Right ventricle myocardium inferior (tissue), 1 donor: ENCODE data around the gene KLHDC9. TPM values are rescaled to one million over a fixed set of nuclear protein-coding genes. Genes with fewer than 3 reads are reported as not detected.

ENCODE experiments used
- total RNA-seq: library from RNA; stranded (reverse); fragmentation: NEBNext Ultra II Directional; extraction: Animal tissue kit (Norgen Biotek cat#: 25700); gene quantifications from one replicate; pipeline ENCODE4 v1.2.1, GENCODE V29; 2021
- donor health status: DM: no; HTN: yes; CAD: no; lungs with severe emphysema.

KLHDC9 gene
- total RNA-seq, 1 donor from 2014 or later, result 6.5 TPM

Other genes starting within 250 kb of the KLHDC9 start
- 0.70 TPM for gene CD244, start 235.5 kb upstream of the KLHDC9 start, total RNA-seq
- gene ITLN1, start 213.2 kb upstream of the KLHDC9 start, total RNA-seq, result 9.2 TPM
- not detected for gene ITLN2, start 143.6 kb upstream of the KLHDC9 start, total RNA-seq
- 9.8 TPM for gene F11R, start 77.2 kb upstream of the KLHDC9 start, total RNA-seq
- 10.5 TPM for gene TSTD1, start 59.4 kb upstream of the KLHDC9 start, total RNA-seq
- 33.7 TPM for gene USF1, start 52.4 kb upstream of the KLHDC9 start, total RNA-seq
- gene ARHGAP30, start 28.5 kb upstream of the KLHDC9 start, total RNA-seq, result 3.7 TPM
- gene NECTIN4, start 8.8 kb upstream of the KLHDC9 start, total RNA-seq, result not detected
- 62.8 TPM for gene PFDN2, start 19.7 kb downstream of the KLHDC9 start, total RNA-seq
- gene NIT1, start 19.7 kb downstream of the KLHDC9 start, total RNA-seq, result 36.5 TPM
- gene DEDD, start 34.3 kb downstream of the KLHDC9 start, total RNA-seq, result 29.2 TPM
- 82.8 TPM for gene UFC1, start 55.6 kb downstream of the KLHDC9 start, total RNA-seq
- gene USP21, start 61.1 kb downstream of the KLHDC9 start, total RNA-seq, result 19.5 TPM
- 13.5 TPM for gene PPOX, start 68.1 kb downstream of the KLHDC9 start, total RNA-seq
- gene B4GALT3, start 79.1 kb downstream of the KLHDC9 start, total RNA-seq, result 20.9 TPM
- 13.0 TPM for gene ADAMTS4, start 100.7 kb downstream of the KLHDC9 start, total RNA-seq
- 334 TPM for gene NDUFS2, start 104.0 kb downstream of the KLHDC9 start, total RNA-seq
- gene FCER1G, start 116.9 kb downstream of the KLHDC9 start, total RNA-seq, result 38.3 TPM
- not detected for gene APOA2, start 125.3 kb downstream of the KLHDC9 start, total RNA-seq
- 39.1 TPM for gene TOMM40L, start 127.7 kb downstream of the KLHDC9 start, total RNA-seq
- gene NR1I3, start 139.8 kb downstream of the KLHDC9 start, total RNA-seq, result not detected
- 0.60 TPM for gene PCP4L1, start 160.4 kb downstream of the KLHDC9 start, total RNA-seq
- gene MPZ, start 211.6 kb downstream of the KLHDC9 start, total RNA-seq, result 4.4 TPM
- 407 TPM for gene SDHC, start 216.0 kb downstream of the KLHDC9 start, total RNA-seq